ENCODE measurements around the gene RTRAF. TPM values are rescaled to one million over a fixed set of nuclear protein-coding genes. Genes with fewer than 3 reads are reported as not detected.

RTRAF gene
- total and polyA plus RNA-seq, 8 donors = 126 to 325 (median 268) TPM

DNA sequence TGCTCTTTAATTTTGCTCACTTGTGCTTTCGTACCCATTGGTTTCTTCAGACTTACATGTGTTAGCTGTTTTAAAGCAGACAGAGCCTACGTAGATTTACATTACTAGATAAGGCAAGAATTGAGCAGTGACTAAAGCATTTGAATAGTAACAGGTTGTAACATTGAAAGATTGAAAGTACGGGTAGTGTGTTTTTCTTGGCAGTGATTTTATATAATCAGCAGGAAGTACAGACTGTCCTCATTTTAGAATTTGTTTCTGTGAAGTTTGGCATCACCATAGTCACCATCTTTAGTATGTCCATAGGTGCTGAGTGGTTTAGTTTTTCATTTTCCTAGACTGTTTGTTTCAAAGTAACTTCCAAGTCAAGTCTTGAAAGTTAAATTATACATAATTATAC, 14.0 kb downstream of the RTRAF start:
- no peak for TF ChIP-seq CTCF (IDR thresholded peaks at IDR 0.05)
- intact Hi-C loops (cut with DNase I) = loop anchor here in 1 of 2 donors (10.0 kb wide), 1 partner anchor 61 kb away; the partner anchor contains the start of gene NID2
- ATAC-seq = no peak

DNA sequence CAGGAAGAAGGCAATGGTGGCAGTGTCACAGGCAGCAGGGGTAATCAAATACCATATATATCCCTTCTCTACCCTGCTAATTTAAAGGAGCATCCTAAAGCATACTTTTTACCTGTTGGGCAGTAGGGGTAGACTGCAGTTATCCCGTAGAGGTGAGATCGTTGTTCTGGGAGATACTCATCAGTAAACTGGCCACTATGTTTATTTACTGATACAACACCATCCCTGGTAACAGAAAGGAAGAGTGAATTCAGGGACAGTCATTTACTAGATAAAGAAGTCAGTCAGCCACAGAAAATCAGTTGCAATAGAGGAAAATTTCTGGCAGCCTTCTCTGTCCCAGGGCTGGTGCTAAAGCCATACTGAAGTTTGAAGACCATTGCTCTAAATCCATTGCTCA, 16.3 kb downstream of the RTRAF start:
- Histone ChIP-seq H3K27ac (no peak overlapping the region), H3K4me1 (no peaks in the 10 kb centered on the region), H3K27me3 (no peaks in the 10 kb centered on the region), H3K9me3 (no peaks in the 10 kb centered on the region), H3K36me3 (peaks cover 0 to 99% of the 10 kb centered on the region in 2 donors), H3K4me3 (no peak overlapping the region)
- DNase-seq (no peak), ATAC-seq (no peak)
- intact Hi-C loops (cut with DNase I) = loop anchor here in 1 of 2 donors (10.0 kb wide), 1 partner anchor 59 kb away; the partner anchor contains the start of gene NID2
- no peak for TF ChIP-seq CTCF (IDR thresholded peaks at IDR 0.05)

More for the DNA sequence above, 14.0 kb downstream of the RTRAF start:
- H3K36me3 ChIP-seq = peaks cover 0 to 92% of the 10 kb centered on the region in 2 donors
- peak overlapping the region in 1 of 2 donors; percentile 10 for H3K27ac ChIP-seq
- H3K4me1 ChIP-seq = no peaks in the 10 kb centered on the region
- H3K4me3 ChIP-seq = no peak overlapping the region
- no peak for DNase-seq
- H3K9me3 ChIP-seq = no peaks in the 10 kb centered on the region
- no peaks in the 10 kb centered on the region for H3K27me3 ChIP-seq

- H3K36me3 ChIP-seq = peaks cover 0 to 100% of the 10 kb centered on the region in 2 donors
- TF ChIP-seq CTCF (IDR thresholded peaks at IDR 0.05) = no peak
Measured at GRCh38 chr14:52006361-52006760, 17.0 kb downstream of the RTRAF start.

DNA sequence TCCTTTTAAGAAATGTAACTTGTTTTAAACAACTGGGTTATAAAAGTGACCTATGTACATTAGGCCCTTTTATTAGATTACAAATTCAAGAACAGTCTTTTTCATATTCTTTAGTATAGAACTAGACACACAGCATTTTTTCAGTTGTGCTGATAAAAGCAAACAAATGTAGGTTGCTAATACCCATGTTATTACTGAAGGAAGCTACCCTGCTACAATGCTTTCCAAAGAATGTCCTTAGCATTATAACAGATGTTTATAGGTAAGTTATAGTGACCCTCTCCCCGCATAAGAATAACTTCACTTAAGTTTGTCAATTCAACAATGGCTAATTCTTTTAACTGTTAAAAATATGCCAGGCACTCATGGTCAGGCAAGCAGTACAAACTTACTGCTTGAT, 17.9 kb downstream of the RTRAF start:
- intact Hi-C loops (cut with DNase I) = loop anchor here in 1 of 2 donors (10.0 kb wide), 1 partner anchor 58 kb away; the partner anchor contains the start of gene NID2
- no peaks in the 10 kb centered on the region for H3K4me1 ChIP-seq

More at GRCh38 chr14:52006361-52006760, 17.0 kb downstream of the RTRAF start:
- H3K27ac ChIP-seq = no peak overlapping the region
- no peaks in the 10 kb centered on the region for H3K4me1 ChIP-seq
- H3K4me3 ChIP-seq = no peak overlapping the region
- ATAC-seq = no peak
- H3K27me3 ChIP-seq = no peaks in the 10 kb centered on the region
- intact Hi-C loops (cut with DNase I) = loop anchor here in 1 of 2 donors (10.0 kb wide), 1 partner anchor 58 kb away; the partner anchor contains the start of gene NID2
- no peak for DNase-seq
- no peaks in the 10 kb centered on the region for H3K9me3 ChIP-seq

GRCh38 chr14:52007637-52008036, 18.3 kb downstream of the RTRAF start:
- Histone ChIP-seq H3K4me3 (no peak overlapping the region), H3K9me3 (no peaks in the 10 kb centered on the region), H3K27ac (no peak overlapping the region), H3K36me3 (peaks cover 0 to 94% of the 10 kb centered on the region in 2 donors), H3K4me1 (no peaks in the 10 kb centered on the region), H3K27me3 (no peaks in the 10 kb centered on the region)
- ATAC-seq (no peak), DNase-seq (no peak)
- intact Hi-C loops (cut with DNase I) = loop anchor here in 1 of 2 donors (10.0 kb wide), 1 partner anchor 57 kb away; the partner anchor contains the start of gene NID2
- no peak for TF ChIP-seq CTCF (IDR thresholded peaks at IDR 0.05)

More for the DNA sequence above, 17.9 kb downstream of the RTRAF start:
- H3K36me3 ChIP-seq = peaks cover 0 to 98% of the 10 kb centered on the region in 2 donors
- H3K27ac ChIP-seq = no peak overlapping the region
- TF ChIP-seq CTCF (IDR thresholded peaks at IDR 0.05) = no peak
- DNase-seq (no peak), ATAC-seq (no peak)
- H3K4me3 ChIP-seq = no peak overlapping the region
- no peaks in the 10 kb centered on the region for H3K27me3 ChIP-seq
- no peaks in the 10 kb centered on the region for H3K9me3 ChIP-seq

Measured in left lung (tissue), 10 donors.